Osteoblast (primary cell): ENCODE results near the gene TADA2A. TPM values are rescaled to one million over a fixed set of nuclear protein-coding genes. Genes with fewer than 3 reads are reported as not detected.
A peak's percentile ranks its signal among the peaks of the same experiment; 100 is the strongest.

Source experiments
- DNase-seq: peaks from one replicate; pipeline ENCODE4 v3.0.0; 2011; ENCODE audit warnings: low spot score, mixed read lengths; ENCODE audit not compliant: insufficient read length; ENCODE audit errors: missing footprints
- H2AFZ ChIP-seq: 2 replicates; pipeline ENCODE4 v1.6.0; 2011; ENCODE audit warnings: mild to moderate bottlenecking, low read length
- H3K27ac ChIP-seq: 2 replicates; pipeline ENCODE4 v1.5.1; 2011; ENCODE audit warnings: mild to moderate bottlenecking, low read depth, low read length, moderate library complexity
- H3K27me3 ChIP-seq: 2 replicates; pipeline ENCODE4 v1.6.0; 2012; ENCODE audit warnings: mild to moderate bottlenecking, control low read depth, inconsistent platforms, low read length, moderate library complexity; ENCODE audit not compliant: insufficient read depth
- H3K36me3 ChIP-seq: 2 replicates; pipeline ENCODE4 v1.5.1; 2011; ENCODE audit warnings: mild to moderate bottlenecking, low read length, control low read depth, moderate library complexity; ENCODE audit not compliant: insufficient read depth
- H3K4me1 ChIP-seq: 2 replicates; pipeline ENCODE4 v1.5.1; 2011; ENCODE audit warnings: mild to moderate bottlenecking, low read length, control low read depth, moderate library complexity; ENCODE audit not compliant: insufficient read depth
- H3K4me2 ChIP-seq: 2 replicates; pipeline ENCODE4 v1.6.0; 2011; ENCODE audit warnings: mild to moderate bottlenecking, low read length; ENCODE audit not compliant: insufficient read depth
- H3K4me3 ChIP-seq: fragments of 200-600 bp; sonication (generic); 3 replicates; pipeline ENCODE4 v1.5.1; 2012; ENCODE audit warnings: mild to moderate bottlenecking, low read length, inconsistent platforms; ENCODE audit not compliant: insufficient read depth
- H3K79me2 ChIP-seq: 2 replicates; pipeline ENCODE4 v1.6.0; 2012; ENCODE audit warnings: mild to moderate bottlenecking, low read length, control low read depth, inconsistent platforms; ENCODE audit not compliant: insufficient read depth
- H3K9me3 ChIP-seq: 2 replicates; pipeline ENCODE4 v1.5.1; 2011; ENCODE audit warnings: low read depth, low read length, control low read depth
- H4K20me1 ChIP-seq: 2 replicates; pipeline ENCODE4 v1.6.0; 2012; ENCODE audit warnings: mild to moderate bottlenecking, low read length, control low read depth; ENCODE audit not compliant: insufficient read depth
- total RNA-seq: library from RNA; depleted of rRNA; stranded (reverse); fragments of >200 nt; gene quantifications from 2 replicates; pipeline ENCODE4 v1.2.3, GENCODE V29; 2012
- TF ChIP-seq, protein P1 (sequence below): IDR thresholded peaks from 2 replicates; pipeline ENCODE4 v1.5.1; 2011; ENCODE audit warnings: mild to moderate bottlenecking, low read depth, low read length, moderate library complexity; ENCODE audit errors: extremely low read depth

TADA2A gene
- total RNA-seq, 1 donor: 21.4 TPM

DNA sequence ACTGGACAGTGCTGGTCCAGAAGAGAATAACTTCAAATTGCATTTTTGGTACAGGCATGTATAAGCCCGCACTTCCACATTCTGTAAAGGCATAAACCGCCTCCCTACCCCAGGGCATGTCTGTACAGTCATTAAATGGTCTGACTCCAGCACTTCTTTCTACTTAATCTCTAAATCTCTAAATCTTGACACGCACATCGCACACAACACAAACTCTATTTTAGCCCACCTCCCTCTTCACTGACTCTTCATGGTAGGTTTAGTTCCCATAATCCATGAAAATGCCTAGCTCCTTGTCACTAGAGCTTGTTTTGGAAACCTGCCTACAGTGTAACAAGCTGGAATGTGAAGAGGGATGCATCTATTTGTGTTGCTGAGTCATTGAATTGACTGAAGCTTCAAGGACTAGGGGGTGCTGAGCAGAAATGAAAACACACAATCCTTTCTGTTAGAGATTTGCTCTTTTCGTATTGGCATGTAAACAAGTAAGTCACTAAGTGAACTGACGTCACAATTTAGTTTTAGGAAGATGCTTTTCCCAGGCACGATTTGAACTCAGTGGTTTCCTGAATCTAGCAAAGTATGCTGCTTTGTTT is 81.4 kb downstream of the TADA2A start:
- Histone ChIP-seq H3K9me3 (no peaks in the 10 kb centered on the region), H3K27me3 (no peaks in the 10 kb centered on the region), H3K79me2 (peaks cover 31% of the 10 kb centered on the region), H4K20me1 (peaks cover 2% of the 10 kb centered on the region), H3K36me3 (no peaks in the 10 kb centered on the region), H3K4me2 (peak overlapping the region; percentile 99), H3K4me3 (peak overlapping the region; percentile 87), H2AFZ (no peak overlapping the region), H3K4me1 (peaks cover 58% of the 10 kb centered on the region), H3K27ac (peak overlapping the region; percentile 99)
- TF ChIP-seq, protein P1, sequence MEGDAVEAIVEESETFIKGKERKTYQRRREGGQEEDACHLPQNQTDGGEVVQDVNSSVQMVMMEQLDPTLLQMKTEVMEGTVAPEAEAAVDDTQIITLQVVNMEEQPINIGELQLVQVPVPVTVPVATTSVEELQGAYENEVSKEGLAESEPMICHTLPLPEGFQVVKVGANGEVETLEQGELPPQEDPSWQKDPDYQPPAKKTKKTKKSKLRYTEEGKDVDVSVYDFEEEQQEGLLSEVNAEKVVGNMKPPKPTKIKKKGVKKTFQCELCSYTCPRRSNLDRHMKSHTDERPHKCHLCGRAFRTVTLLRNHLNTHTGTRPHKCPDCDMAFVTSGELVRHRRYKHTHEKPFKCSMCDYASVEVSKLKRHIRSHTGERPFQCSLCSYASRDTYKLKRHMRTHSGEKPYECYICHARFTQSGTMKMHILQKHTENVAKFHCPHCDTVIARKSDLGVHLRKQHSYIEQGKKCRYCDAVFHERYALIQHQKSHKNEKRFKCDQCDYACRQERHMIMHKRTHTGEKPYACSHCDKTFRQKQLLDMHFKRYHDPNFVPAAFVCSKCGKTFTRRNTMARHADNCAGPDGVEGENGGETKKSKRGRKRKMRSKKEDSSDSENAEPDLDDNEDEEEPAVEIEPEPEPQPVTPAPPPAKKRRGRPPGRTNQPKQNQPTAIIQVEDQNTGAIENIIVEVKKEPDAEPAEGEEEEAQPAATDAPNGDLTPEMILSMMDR: no peak
- peak; percentile 99 for DNase-seq

DNA sequence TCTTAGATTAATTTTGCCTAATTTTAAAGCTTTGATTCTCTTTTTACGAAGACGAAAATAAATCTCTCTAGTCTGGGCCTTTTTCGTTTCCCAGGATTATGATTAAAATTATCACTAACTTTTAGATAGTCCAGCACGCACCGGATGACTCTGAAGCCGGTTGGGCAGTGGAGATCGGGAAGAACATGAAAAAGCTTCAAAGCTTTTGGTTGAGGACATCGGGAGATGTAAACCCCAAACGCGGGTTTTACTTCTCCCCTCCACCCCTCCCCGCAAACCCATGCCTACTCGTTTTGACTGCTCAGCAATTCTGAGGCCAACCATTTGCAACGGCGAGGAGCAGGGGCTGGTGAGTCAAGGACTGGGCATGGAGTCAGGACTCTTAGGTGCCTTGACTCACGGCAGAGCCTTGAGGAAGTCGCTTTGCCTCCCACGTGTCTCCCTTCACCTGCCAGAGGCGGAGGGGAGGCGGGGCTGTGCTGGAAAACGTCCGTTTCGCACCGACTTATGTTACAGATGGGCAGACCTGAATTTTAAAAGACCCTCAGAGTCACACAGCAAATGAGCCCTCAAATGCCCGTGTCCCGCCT is 82.0 kb downstream of the TADA2A start:
- H3K79me2 ChIP-seq: peaks cover 34% of the 10 kb centered on the region
- DNase-seq: peak; percentile 98
- H3K36me3 ChIP-seq: no peaks in the 10 kb centered on the region
- H3K4me3 ChIP-seq: peak overlapping the region; percentile 87
- peaks cover 58% of the 10 kb centered on the region for H3K4me1 ChIP-seq
- no peaks in the 10 kb centered on the region for H3K27me3 ChIP-seq
- peak overlapping the region; percentile 99 for H3K27ac ChIP-seq
- H3K9me3 ChIP-seq: no peaks in the 10 kb centered on the region
- H2AFZ ChIP-seq: peak overlapping the region; percentile 63
- H3K4me2 ChIP-seq: peak overlapping the region; percentile 99
- TF ChIP-seq, protein P1: no peak
- H4K20me1 ChIP-seq: peaks cover 2% of the 10 kb centered on the region

DNA sequence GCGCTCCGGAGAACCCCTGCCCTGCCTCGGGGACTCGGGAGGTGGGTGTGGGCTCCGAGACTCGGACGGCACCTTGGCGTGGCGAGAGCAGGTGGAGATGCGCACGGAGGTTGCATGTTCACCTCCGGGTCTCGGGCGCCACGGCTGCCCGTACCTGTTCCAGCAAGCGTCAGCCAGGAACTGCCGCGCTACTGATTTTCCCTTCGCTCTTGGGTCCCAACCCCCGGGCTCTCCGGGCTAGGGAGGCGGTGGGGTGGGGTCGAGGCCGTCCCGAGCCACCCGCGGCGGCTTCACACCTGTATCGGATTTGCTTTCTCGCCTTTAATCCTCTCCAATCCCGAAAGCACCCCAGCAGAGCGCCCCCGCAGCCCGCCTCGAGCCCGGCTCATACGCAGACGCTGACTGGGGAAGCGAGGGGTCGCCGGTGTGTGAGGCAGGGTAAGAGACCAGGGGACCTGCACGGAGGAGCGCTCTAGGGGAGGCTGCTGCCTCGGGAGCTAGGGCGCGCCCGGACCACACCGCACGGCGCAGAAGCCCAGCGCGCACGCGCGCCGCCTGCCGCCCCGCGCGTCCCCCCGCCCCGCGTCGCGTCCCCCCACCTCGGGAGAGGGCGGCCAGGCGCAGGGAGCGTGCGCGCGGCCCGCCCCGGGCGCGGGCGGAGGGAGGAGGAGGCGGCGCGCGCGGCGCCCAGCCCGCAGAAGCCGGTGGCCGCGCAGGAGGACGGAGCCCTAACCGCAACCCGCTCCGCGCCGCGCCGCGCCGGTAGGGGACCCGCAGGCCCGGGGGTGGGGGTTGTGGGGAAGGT is 82.7 kb downstream of the TADA2A start, which contains the start of gene DUSP14:
Gene DUSP14 (plus strand): TSS at position 695 of the 805 bp plus-strand sequence. CDS start 22,382 bp downstream, outside the sequence.
- peak; percentile 98 for DNase-seq
- Histone ChIP-seq H3K4me1 (peaks cover 63% of the 10 kb centered on the region), H3K4me3 (peak within 1 kb of the TSS; percentile 87), H3K27ac (peak within 1 kb of the TSS; percentile 99), H3K36me3 (no peaks in the 10 kb centered on the region), H4K20me1 (peaks cover 5% of the 10 kb centered on the region), H3K79me2 (peaks cover 39% of the 10 kb centered on the region), H3K27me3 (no peaks in the 10 kb centered on the region), H3K4me2 (peak within 1 kb of the TSS; percentile 99), H3K9me3 (no peaks in the 10 kb centered on the region), H2AFZ (peak within 1 kb of the TSS; percentile 63)
- TF ChIP-seq, protein P1: no peak
